PC-3 (cell line): ENCODE results near the gene FNIP1.

Experiments used
- CTCF ChIP-seq: fragments of 300-600 bp; sonication (generic); conservative IDR thresholded peaks from 2 replicates; pipeline ENCODE4 v1.5.1; 2017; ENCODE audit warnings: antibody characterized with exemption, low read depth, mild to moderate bottlenecking, low read length
- EZH2 ChIP-seq: fragments of 300-600 bp; sonication (generic); IDR thresholded peaks from one replicate; pipeline ENCODE4 v1.6.1; 2017; ENCODE audit warnings: antibody characterized with exemption, mild to moderate bottlenecking, low read length; ENCODE audit not compliant: unreplicated experiment
- EZH2phosphoT487 ChIP-seq: fragments of 300-600 bp; sonication (generic); IDR thresholded peaks from 2 replicates; pipeline ENCODE4 v1.6.1; 2018; ENCODE audit warnings: mild to moderate bottlenecking, antibody characterized with exemption, low read length, borderline replicate concordance

DNA sequence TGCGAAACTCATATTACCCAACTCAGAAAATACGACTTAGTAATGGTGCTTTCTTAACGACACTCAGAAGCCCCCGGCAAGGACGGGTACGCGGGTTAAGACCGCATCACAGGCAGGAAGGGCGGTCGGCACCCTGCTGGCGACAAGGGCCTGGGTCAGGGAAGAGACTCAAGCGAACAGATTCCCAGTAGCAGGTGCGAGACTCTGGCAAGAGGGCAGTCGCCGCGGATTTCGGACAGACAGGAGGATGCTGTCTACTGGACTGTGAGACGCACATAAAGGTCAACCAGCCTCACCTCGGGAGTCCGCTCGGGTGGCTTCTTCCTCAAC, 162.2 kb downstream of the FNIP1 start:
- no peak for TF ChIP-seq CTCF
- no peak for TF ChIP-seq EZH2
- no peak for TF ChIP-seq EZH2phosphoT487
